OCI-LY1 (cell line): ENCODE measurements around the gene CILP.

Experiments used
- H2AFZ ChIP-seq: fragments of 200-600 bp; sonication (generic), shearing (Covaris generic); 2 replicates; pipeline ENCODE4 v1.6.0; 2014; ENCODE audit warnings: antibody characterized with exemption, mild to moderate bottlenecking, low read length
- H3F3A ChIP-seq: fragments of 200-600 bp; sonication (generic), shearing (Covaris generic); 2 replicates; pipeline ENCODE4 v1.6.0; 2014; ENCODE audit warnings: mild to moderate bottlenecking, antibody characterized with exemption, low read length, moderate library complexity; ENCODE audit not compliant: insufficient read depth
- H3K27ac ChIP-seq: fragments of 200-600 bp; sonication (generic); 2 replicates; pipeline ENCODE4 v1.5.1; 2014; ENCODE audit warnings: low read length, mixed run types, mild to moderate bottlenecking, low read depth; ENCODE audit not compliant: poor library complexity, severe bottlenecking
- H3K27me3 ChIP-seq: fragments of 200-600 bp; sonication (generic); 2 replicates; pipeline ENCODE4 v1.6.0; 2014; ENCODE audit warnings: antibody characterized with exemption, mild to moderate bottlenecking, low read length, moderate library complexity; ENCODE audit not compliant: insufficient read depth
- H3K36me3 ChIP-seq: fragments of 200-600 bp; sonication (generic); 2 replicates; pipeline ENCODE4 v1.6.1; 2014; ENCODE audit warnings: mild to moderate bottlenecking, antibody characterized with exemption, low read length, moderate library complexity, mixed read lengths; ENCODE audit not compliant: insufficient read depth
- H3K4me1 ChIP-seq: fragments of 200-600 bp; sonication (generic); 2 replicates; pipeline ENCODE4 v1.5.1; 2014; ENCODE audit warnings: mild to moderate bottlenecking, low read length, moderate library complexity; ENCODE audit not compliant: insufficient read depth, severe bottlenecking
- H3K4me2 ChIP-seq: fragments of 200-600 bp; sonication (generic), shearing (Covaris generic); 2 replicates; pipeline ENCODE4 v1.6.1; 2014; ENCODE audit warnings: low read length
- H3K4me3 ChIP-seq: fragments of 200-600 bp; sonication (generic); 2 replicates; pipeline ENCODE4 v1.5.1; 2014; ENCODE audit warnings: low read length, low read depth, mild to moderate bottlenecking, mixed read lengths; ENCODE audit not compliant: poor library complexity, severe bottlenecking
- H3K79me2 ChIP-seq: fragments of 200-600 bp; shearing (Covaris generic); 2 replicates; pipeline ENCODE4 v1.6.1; 2016; ENCODE audit warnings: mixed run types, low read length, mixed read lengths; ENCODE audit not compliant: insufficient read depth
- H3K9ac ChIP-seq: fragments of 200-600 bp; sonication (generic), shearing (Covaris generic); 2 replicates; pipeline ENCODE4 v1.6.1; 2014; ENCODE audit warnings: mild to moderate bottlenecking, low read length, mixed read lengths
- H3K9me2 ChIP-seq: fragments of 200-600 bp; sonication (generic), shearing (Covaris generic); 2 replicates; pipeline ENCODE4 v1.6.1; 2014; ENCODE audit warnings: low read depth, mild to moderate bottlenecking, low read length, mixed read lengths
- H3K9me3 ChIP-seq: fragments of 200-600 bp; shearing (Covaris generic); 2 replicates; pipeline ENCODE4 v1.6.1; 2014; ENCODE audit warnings: low read length, mixed read lengths
- H4K20me1 ChIP-seq: fragments of 200-600 bp; sonication (generic), shearing (Covaris generic); 2 replicates; pipeline ENCODE4 v1.6.0; 2016; ENCODE audit warnings: mild to moderate bottlenecking, low read length; ENCODE audit not compliant: insufficient read depth
- EZH2 ChIP-seq: fragments of 200-600 bp; sonication (generic), shearing (Covaris generic); IDR thresholded peaks from 2 replicates; pipeline ENCODE4 v1.8.0; 2017; ENCODE audit warnings: borderline replicate concordance, mixed run types, mild to moderate bottlenecking, antibody characterized with exemption, low read length, moderate library complexity, mixed read lengths
- TF ChIP-seq, protein P1 (sequence below): fragments of 200-600 bp; sonication (generic), shearing (Covaris generic); IDR thresholded peaks from 2 replicates; pipeline ENCODE4 v1.5.1; 2017; ENCODE audit warnings: mild to moderate bottlenecking, antibody characterized with exemption, low read length, moderate library complexity, mixed read lengths

The CILP gene

DNA sequence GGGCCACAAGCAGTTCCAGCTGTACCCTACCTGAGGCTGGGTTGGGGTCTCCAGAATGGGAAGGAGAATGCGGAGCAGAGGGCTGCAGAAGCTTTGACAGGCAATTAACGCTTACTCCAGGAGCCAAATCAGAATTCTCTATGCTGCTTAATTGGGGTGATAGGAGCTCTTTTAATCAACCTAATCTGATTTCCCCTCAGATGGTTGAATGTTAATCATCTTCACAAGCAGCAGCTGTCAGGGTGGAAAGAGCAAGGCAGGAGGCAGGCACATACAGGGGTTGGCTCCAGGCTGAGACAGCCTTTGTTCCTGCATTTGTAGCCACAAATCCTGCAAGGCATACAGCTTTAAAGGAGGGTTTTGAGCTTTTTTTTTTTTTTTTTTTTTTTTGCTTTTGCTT, 2.6 kb downstream of the CILP start:
- Histone ChIP-seq H3K27ac (no peak overlapping the region), H3K79me2 (no peaks in the 10 kb centered on the region), H3K4me2 (no peak overlapping the region), H4K20me1 (no peaks in the 10 kb centered on the region), H3K4me3 (no peak overlapping the region), H3K9me3 (no peaks in the 10 kb centered on the region), H3F3A (no peaks in the 10 kb centered on the region), H2AFZ (no peak overlapping the region), H3K27me3 (0 out of 2 replicates have a peak, but pooled peaks cover 3% of the 10 kb centered on the region), H3K9ac (no peak overlapping the region), H3K4me1 (peaks cover 12% of the 10 kb centered on the region), H3K36me3 (no peaks in the 10 kb centered on the region), H3K9me2 (no peaks in the 10 kb centered on the region)
- no peak for TF ChIP-seq EZH2
- TF ChIP-seq, protein P1, sequence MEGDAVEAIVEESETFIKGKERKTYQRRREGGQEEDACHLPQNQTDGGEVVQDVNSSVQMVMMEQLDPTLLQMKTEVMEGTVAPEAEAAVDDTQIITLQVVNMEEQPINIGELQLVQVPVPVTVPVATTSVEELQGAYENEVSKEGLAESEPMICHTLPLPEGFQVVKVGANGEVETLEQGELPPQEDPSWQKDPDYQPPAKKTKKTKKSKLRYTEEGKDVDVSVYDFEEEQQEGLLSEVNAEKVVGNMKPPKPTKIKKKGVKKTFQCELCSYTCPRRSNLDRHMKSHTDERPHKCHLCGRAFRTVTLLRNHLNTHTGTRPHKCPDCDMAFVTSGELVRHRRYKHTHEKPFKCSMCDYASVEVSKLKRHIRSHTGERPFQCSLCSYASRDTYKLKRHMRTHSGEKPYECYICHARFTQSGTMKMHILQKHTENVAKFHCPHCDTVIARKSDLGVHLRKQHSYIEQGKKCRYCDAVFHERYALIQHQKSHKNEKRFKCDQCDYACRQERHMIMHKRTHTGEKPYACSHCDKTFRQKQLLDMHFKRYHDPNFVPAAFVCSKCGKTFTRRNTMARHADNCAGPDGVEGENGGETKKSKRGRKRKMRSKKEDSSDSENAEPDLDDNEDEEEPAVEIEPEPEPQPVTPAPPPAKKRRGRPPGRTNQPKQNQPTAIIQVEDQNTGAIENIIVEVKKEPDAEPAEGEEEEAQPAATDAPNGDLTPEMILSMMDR, result no peak

DNA sequence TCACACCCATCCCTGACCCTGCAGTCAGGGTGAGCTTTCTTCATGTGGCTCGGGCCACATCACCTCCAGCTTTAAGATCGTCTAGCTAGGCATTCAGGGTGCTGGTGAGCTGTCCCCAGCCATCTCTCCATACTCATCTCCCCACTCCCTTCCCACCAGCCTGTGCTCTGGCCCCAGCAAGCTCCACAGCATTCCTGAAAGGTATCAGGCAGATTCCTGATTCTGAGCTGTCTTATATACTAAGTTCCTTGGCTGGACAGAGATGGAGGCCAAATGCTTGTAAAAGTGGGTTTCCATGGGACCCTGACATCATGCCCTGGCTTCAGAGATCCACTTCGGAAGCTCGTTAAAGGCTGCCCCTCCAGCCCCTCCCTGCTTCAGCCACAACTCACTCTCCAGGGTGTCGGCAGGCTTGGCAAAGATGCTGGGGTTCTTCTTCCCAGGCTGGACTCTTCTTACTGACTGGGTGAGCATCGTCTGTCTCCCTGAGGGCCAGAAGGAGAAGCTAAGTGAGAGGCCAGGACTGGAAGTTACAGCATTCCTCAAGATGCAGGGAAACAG, 3.9 kb downstream of the CILP start:
- H3K4me2 ChIP-seq, result no peak overlapping the region

DNA sequence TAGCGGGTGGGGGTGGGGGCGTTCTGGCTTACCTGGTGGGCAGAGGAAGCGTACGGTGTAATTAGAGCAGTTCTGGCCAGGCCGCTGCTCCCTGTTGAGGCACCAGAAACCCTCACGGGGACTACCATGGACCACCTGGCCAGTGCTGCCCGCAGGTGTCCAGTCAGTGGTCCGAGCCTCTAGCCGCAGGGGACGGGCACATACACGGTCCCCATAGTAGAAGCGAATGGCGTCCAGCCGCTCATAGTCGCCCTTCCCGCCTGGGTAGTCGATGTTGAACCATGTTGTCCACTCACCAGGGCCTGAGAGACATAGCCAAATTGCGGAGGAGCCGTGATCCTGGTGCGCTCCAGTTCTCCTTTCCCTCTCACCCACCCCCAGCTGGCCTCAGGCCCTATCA, 4.5 kb downstream of the CILP start:
- no peaks in the 10 kb centered on the region for H3K9me3 ChIP-seq
- H3K9ac ChIP-seq, result no peak overlapping the region
- H3K4me1 ChIP-seq, result peaks cover 4% of the 10 kb centered on the region
- no peaks in the 10 kb centered on the region for H3F3A ChIP-seq
- H3K4me2 ChIP-seq, result no peak overlapping the region
- no peaks in the 10 kb centered on the region for H3K79me2 ChIP-seq
- H2AFZ ChIP-seq, result no peak overlapping the region
- H3K9me2 ChIP-seq, result no peaks in the 10 kb centered on the region
- no peak overlapping the region for H3K4me3 ChIP-seq
- TF ChIP-seq, protein P1, result no peak
- no peak for TF ChIP-seq EZH2
- H3K27ac ChIP-seq, result no peak overlapping the region
- 0 out of 2 replicates have a peak, but pooled peaks cover 3% of the 10 kb centered on the region for H3K27me3 ChIP-seq
- no peaks in the 10 kb centered on the region for H4K20me1 ChIP-seq
- no peaks in the 10 kb centered on the region for H3K36me3 ChIP-seq

More for the DNA sequence above, 3.9 kb downstream of the CILP start:
- H3K9ac ChIP-seq, result no peak overlapping the region
- H3K27ac ChIP-seq, result no peak overlapping the region
- H3K36me3 ChIP-seq, result no peaks in the 10 kb centered on the region
- no peaks in the 10 kb centered on the region for H4K20me1 ChIP-seq
- no peak overlapping the region for H2AFZ ChIP-seq
- no peak overlapping the region for H3K4me3 ChIP-seq
- H3K79me2 ChIP-seq, result no peaks in the 10 kb centered on the region
- no peak for TF ChIP-seq EZH2
- TF ChIP-seq, protein P1, result no peak
- H3K9me2 ChIP-seq, result no peaks in the 10 kb centered on the region
- peaks cover 10% of the 10 kb centered on the region for H3K4me1 ChIP-seq
- no peaks in the 10 kb centered on the region for H3K9me3 ChIP-seq
- H3F3A ChIP-seq, result no peaks in the 10 kb centered on the region
- 0 out of 2 replicates have a peak, but pooled peaks cover 3% of the 10 kb centered on the region for H3K27me3 ChIP-seq
